HG03571 (cell line): ENCODE measurements around the gene CACNG1.
"Not testable (repeated sequence)": the region's sequence is repeated elsewhere in the genome, so short reads cannot be mapped to it uniquely, and the experiment has no call there.

Experiments used
- ATAC-seq: cut with Tn5 transposase; IDR thresholded peaks from one replicate; pipeline ENCODE4 v1.9.1; 2021; ENCODE audit not compliant: unreplicated experiment

CACNG1 gene

GRCh38 chr17:67074781-67075180 lies 30.4 kb downstream of the CACNG1 start:
- no peak for ATAC-seq

GRCh38 chr17:67076290-67076689 lies 31.9 kb downstream of the CACNG1 start:
- ATAC-seq, result no peak

DNA sequence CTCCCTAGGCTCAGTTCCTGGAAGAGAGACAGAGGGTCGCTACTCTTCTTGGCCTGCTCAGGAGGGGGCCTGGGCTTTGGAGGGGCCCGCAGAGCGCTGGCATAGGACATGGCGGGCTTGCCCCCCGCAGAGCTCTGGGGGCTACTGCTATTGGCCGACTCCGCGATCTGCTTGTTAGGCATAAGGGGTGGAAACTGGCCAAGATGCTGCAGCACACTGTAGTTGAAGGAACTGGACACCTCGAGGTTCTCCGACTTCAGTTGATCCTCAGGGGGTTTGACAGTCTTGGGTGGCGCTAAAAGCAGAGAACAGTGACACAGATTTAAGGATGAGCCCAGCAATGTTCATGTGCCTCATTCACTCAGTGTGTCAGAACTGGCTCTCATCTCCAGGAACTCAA lies 33.9 kb downstream of the CACNG1 start:
- no peak for ATAC-seq

DNA sequence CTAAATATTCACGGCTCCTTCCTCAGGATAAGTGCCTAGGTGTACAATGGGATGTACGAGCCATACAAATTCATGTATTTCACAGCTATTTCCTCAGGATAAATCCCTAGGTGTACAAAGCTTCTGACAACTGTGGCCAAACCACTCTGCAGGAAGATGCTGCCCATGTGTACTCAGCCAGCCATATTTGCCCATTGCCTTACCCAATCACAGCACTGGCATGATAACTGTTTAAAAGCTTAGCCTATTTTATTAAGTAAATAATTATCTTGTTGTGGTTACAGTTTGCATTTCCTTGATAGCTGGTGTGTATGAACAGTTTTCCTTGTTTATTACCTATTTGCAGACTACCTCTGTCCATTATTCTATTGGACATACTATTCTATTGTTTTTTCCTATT lies 35.1 kb downstream of the CACNG1 start:
- no peak for ATAC-seq

DNA sequence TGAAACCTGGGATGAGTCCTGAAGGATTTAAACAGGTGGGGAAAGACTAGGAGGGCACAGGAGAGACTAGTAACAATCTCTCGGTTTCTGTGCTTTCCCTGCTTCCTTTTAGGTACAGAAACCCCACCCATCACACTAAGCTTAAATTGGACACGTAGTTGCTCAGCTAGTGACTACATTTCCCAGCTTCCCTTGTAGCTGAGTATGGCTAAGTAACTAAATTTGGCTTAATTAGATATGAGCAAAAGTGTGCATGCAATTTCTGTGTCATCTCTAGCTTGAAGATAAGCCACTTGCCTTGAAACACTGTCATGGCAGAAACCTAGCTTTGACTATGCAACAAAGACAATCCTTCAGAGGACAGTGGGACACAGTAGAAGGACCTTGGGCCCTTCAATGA lies 36.5 kb downstream of the CACNG1 start:
- no peak for ATAC-seq

DNA sequence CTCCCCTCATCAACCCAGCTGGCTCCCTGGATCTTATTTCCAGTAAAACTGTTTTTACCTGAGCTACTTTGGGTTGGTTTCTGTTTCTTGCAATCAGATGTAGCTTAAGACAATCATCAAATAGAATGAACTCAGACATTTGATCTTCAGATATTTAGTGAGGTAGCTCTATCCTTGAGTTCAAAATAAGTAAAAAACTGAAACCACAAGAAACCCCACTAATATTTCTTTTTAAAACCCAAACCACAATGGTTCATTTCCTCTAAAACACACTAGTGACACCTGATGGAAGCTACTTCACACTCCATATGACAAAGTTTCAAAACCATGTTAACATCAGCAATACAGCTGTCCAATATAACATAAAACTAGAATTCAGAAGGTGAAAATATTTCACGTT lies 37.8 kb downstream of the CACNG1 start:
- ATAC-seq, result peak; percentile 58

DNA sequence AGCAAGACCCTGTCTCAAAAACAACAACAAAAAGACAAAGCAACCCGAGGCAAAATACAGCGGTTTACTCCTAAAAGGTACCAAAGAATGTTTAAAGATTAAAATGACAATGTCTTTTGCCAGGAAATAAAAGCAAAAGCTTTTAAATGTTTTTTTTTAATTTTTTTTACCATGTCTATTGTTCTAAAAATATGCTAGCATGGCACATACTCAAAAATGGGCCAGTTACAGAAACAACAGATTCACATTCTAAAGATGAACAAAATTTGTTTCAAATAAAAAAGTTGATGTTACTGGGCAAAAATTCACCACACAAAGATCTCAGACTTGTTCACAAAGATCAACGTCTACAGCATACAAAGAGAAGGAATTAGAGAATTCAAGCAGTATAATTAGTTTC lies 41.1 kb downstream of the CACNG1 start:
- no peak for ATAC-seq

DNA sequence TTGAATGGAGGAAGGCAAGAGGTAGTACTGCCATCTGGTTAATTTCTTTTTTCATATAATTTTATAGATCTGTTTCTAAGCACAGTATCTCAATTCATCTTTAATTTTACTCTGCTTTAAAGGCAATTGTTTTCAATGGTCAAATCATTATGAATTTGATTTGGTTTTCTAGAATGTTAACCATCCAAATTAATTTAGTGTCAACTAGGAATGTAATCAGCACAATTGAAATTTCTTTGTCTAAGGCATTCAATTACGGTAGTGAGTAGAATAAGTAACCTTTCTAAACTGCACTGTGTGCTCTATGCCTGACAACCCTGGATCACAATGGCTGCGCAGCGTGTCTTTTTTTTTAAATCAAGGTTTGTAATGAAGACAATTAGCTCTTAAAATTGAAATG lies 44.3 kb downstream of the CACNG1 start:
- ATAC-seq, result no peak

DNA sequence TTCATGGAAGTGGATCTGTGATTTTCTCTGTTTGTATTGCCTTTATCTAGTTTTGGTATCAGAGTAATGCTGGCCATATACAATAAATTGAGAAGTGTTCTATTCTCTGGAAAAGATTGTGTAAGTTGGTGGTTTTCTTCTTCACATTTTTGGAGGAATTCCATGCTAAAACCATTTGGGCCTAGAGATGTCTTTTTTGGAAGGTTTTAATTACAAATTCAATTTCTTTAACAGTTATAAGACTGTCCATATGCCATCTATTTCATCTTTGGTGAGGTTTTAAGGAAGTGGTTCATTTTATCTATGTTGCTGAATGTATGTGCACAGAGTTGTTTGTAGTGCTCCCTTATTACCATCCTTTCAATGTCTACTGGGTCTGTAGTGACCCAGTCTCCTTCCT lies 46.0 kb downstream of the CACNG1 start:
- ATAC-seq, result no peak

DNA sequence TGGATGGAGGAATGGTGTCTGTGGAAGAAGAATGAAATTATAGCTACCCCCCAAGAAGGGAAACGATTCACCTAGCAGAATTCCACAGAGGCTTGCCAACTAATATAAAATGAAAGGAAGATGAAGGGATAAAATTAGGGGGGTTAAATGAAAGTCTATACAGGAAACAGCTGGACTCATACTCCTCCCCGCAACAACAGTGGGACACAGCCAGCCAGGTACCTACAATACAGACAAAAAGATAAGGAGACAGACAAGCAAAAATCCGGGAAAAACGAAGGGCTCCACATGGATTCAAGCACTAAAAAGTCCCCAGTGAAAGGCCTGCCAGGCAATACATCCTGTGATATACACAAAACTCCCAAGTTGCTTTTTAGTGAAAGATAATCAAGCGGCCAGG lies 47.9 kb downstream of the CACNG1 start:
- ATAC-seq, result no peak

- ATAC-seq, result not testable (repeated sequence)
Observed at GRCh38 chr17:67092710-67093109, 48.4 kb downstream of the CACNG1 start.

DNA sequence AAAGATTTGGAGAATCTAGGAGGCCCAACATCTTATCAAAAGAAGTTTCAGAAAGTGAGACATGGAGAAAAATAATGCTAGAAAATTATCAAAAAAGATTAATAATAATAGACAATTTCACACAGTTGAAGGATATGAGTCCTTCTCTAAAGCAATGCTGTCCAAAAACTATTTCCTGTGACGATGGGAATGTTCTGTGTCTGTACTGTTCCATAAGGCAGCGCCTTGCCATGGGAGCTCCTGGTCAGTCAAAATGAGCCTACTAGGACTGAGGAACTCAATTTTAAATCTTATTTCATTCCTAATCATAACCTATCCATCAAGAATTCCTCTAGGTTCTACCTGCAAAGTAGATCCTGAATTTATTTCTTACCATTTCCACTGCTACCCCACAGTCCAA lies 49.0 kb downstream of the CACNG1 start:
- no peak for ATAC-seq

DNA sequence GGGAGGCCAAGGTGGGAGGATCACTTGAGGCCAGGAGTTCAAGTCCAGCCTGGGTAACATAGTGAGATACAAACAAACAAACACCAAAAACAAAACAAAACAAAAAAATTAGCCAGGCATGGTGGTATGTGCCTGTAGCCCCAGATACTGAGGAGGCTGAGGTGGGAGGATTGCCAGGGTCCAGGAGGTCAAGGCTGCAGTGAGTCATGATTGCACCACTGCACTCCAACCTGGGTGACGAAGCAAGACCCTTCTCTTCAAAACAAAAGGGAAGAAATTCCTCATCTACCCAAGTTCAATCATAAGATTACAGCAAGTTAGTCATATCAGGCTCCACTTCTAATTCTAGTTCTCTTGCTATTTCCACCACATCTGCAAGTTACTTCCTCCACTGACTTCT lies 50.9 kb downstream of the CACNG1 start:
- ATAC-seq, result not testable (repeated sequence)

- ATAC-seq, result no peak
Observed at GRCh38 chr17:67095803-67096202, 51.4 kb downstream of the CACNG1 start.

DNA sequence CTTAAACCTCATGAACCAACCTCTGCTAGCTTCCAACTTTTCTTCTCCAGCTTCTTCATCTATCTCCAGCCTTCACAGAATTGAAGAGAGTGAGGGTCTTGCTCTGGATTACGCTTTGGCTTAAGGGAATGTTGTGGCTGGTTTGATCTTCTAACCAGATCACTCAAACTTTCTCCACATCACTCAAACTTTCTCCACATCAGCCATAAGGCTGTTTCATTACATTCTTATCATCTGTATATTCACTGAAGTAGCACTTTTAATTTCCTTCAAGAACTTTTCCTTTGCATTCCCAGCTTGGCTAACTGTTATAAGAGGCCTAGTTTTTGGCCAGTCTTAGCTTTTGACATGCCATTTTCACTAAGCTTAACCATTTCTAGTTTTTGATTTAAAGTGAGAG lies 52.3 kb downstream of the CACNG1 start:
- ATAC-seq, result no peak

DNA sequence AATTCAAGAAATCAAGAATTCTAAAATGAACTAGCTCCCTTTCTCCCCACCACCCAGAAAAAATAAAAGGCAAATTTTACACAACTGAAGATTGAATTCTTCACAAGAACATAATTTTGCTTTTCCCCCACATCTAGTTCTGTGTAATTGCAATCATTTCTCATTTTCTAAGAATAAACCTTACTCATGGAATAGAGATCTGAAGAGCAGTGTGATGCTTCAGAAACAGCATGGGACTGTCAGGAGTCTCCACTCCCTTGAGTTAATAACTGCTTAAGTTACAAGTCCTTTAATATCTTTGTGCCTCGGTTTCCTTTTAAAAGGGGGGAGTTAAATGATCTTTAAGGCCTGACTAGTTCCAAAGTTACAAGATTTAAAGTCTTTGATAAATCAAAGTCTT lies 53.7 kb downstream of the CACNG1 start:
- no peak for ATAC-seq

- not testable (repeated sequence) for ATAC-seq
Observed at GRCh38 chr17:67104641-67105040, 60.3 kb downstream of the CACNG1 start.

- no peak for ATAC-seq
Observed at GRCh38 chr17:67105213-67105612, 60.9 kb downstream of the CACNG1 start.
